HG02623 (cell line): ENCODE results near the gene NUP98.

ENCODE experiments used
- ATAC-seq: cut with Tn5 transposase; IDR thresholded peaks from one replicate; pipeline ENCODE4 v1.9.1; 2021; ENCODE audit warnings: moderate library complexity; ENCODE audit not compliant: unreplicated experiment

NUP98 gene

GRCh38 chr11:3738723-3739122, 58.6 kb downstream of the NUP98 start:
- no peak for ATAC-seq

- ATAC-seq = no peak
Measured at GRCh38 chr11:3738241-3738640, 59.1 kb downstream of the NUP98 start.

- no peak for ATAC-seq
Measured at GRCh38 chr11:3737386-3737933, 59.9 kb downstream of the NUP98 start.

- ATAC-seq = no peak
Measured at GRCh38 chr11:3736816-3737215, 60.5 kb downstream of the NUP98 start.

GRCh38 chr11:3735827-3736226, 61.5 kb downstream of the NUP98 start:
- no peak for ATAC-seq

GRCh38 chr11:3732671-3733436, 64.5 kb downstream of the NUP98 start:
- no peak for ATAC-seq

- no peak for ATAC-seq
Measured at GRCh38 chr11:3723014-3723708, 74.2 kb downstream of the NUP98 start.

- ATAC-seq = no peak
Measured at GRCh38 chr11:3722100-3722499, 75.3 kb downstream of the NUP98 start.

GRCh38 chr11:3720997-3721396, 76.4 kb downstream of the NUP98 start:
- ATAC-seq = no peak

- no peak for ATAC-seq
Measured at GRCh38 chr11:3712274-3712673, 85.1 kb downstream of the NUP98 start.

- no peak for ATAC-seq
Measured at GRCh38 chr11:3710485-3711259, 86.7 kb downstream of the NUP98 start.

GRCh38 chr11:3709977-3710376, 87.4 kb downstream of the NUP98 start:
- ATAC-seq = no peak

GRCh38 chr11:3707176-3707575, 90.2 kb downstream of the NUP98 start:
- no peak for ATAC-seq

- ATAC-seq = no peak
Measured at GRCh38 chr11:3703383-3703782, 94.0 kb downstream of the NUP98 start.

GRCh38 chr11:3700910-3701309, 96.4 kb downstream of the NUP98 start:
- ATAC-seq = no peak

GRCh38 chr11:3700410-3700809, 96.9 kb downstream of the NUP98 start:
- no peak for ATAC-seq

- no peak for ATAC-seq
Measured at GRCh38 chr11:3686751-3687150, 110.6 kb downstream of the NUP98 start.

GRCh38 chr11:3685923-3686322, 111.4 kb downstream of the NUP98 start:
- ATAC-seq = no peak

- ATAC-seq = no peak
Measured at GRCh38 chr11:3684819-3685172, 112.6 kb downstream of the NUP98 start.

GRCh38 chr11:3684129-3684818, 113.1 kb downstream of the NUP98 start:
- ATAC-seq = no peak

- ATAC-seq = no peak
Measured at GRCh38 chr11:3683039-3683438, 114.3 kb downstream of the NUP98 start.
